HS-27A (cell line): ENCODE results near the gene TGFBR1.
"Not testable (repeated sequence)": the region's sequence is repeated elsewhere in the genome, so short reads cannot be mapped to it uniquely, and the experiment has no call there.

Experiments
- DNase-seq: peaks from one replicate; pipeline ENCODE4 v3.0.0-alpha.2; 2012; ENCODE audit warnings: low read depth, missing footprints

TGFBR1 gene

GRCh38 chr9:99189887-99190596, 85.1 kb downstream of the TGFBR1 start:
- no peak for DNase-seq

- DNase-seq: no peak
Observed at GRCh38 chr9:99190597-99191283, 85.8 kb downstream of the TGFBR1 start.

- no peak for DNase-seq
Observed at GRCh38 chr9:99192786-99193465, 88.0 kb downstream of the TGFBR1 start.

DNA sequence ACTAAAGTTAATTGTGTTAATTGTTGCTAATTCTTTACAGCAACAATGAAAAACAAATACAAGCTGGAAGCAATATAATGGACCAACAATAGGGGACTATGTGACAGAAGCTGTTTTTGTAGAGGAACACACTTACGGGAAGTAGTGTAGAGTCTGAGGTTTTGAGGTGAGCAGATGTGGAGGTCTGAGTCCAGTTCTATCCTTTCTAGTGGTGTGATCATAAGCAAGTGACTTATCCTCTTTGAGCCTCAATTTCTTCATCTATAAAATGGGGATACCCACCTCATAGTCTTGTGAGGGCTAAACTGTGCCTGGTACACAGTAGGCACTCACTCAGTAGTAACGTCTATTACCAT, 88.5 kb downstream of the TGFBR1 start:
- no peak for DNase-seq

DNA sequence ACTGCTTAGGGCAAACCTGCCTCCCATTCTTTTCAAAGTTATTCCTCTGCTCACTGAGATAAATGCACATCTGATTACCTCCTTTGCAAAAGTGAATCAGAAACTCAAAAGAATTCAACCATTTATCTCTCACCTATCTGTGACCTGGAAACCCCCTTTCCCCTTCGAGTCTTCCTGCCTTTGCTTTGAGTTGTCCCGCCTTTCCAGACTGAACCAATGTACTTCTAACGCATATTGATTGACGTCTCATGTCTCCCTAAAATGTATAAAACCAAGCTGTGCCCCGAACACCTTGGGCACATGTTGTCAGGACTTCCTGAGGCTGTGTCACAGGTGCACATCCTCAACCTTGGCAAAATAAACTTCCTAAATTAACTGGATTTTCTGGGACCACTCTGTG, 91.6 kb downstream of the TGFBR1 start:
- not testable (repeated sequence) for DNase-seq

DNA sequence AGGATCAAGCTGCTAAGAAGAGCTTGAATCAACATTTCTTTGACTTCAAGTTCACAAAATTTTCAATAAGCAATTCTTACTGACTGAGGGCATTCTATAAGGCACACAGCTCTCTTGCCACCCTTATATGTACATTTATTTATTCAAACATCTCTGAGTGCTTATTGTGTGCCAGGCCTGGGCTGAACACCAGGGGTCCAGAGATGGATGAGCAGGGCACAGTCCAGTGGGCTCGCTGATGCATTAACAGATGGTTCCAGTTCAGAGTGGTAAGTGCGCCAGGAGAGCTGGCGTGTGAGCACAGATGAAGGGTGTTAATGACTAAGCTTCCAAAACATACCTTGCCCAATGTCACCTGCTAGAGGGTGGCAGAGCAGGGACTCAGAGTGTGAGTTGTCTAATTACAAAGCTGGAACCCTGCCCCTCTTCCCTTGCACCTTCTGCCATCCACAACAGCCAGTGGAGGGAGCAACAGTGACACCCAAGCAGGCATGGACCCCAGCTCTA, 92.3 kb downstream of the TGFBR1 start:
- no peak for DNase-seq

- DNase-seq: no peak
Observed at GRCh38 chr9:99197987-99198386, 93.1 kb downstream of the TGFBR1 start.

DNA sequence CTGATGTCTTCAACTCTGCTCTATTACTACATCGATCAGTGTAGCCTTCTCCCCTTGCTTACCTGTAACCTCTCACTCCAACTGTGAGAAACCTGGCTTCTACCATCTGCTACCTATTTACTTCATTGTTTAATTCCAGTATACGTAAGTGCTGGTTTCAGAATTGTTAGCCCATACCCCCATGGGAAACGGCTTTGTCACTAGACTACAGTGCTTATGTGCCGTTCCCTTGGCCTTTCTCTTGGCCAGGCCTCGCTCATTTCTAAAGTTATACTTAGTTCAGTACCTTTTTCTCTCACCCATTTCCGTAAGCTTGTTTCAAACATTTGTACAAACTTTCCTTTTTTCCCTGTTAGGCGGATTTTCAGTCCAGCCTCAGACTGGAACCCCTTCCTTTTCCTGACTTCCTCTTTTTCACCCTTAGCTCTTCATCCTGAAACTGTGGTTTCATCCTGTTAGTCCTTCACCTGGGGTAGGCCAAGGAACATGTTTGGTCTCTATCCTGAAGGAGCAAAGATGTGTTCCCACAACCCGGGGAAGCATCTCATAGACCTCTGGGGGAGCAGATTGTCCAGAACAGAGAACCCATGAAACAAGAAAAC, 95.1 kb downstream of the TGFBR1 start:
- DNase-seq: no peak

DNA sequence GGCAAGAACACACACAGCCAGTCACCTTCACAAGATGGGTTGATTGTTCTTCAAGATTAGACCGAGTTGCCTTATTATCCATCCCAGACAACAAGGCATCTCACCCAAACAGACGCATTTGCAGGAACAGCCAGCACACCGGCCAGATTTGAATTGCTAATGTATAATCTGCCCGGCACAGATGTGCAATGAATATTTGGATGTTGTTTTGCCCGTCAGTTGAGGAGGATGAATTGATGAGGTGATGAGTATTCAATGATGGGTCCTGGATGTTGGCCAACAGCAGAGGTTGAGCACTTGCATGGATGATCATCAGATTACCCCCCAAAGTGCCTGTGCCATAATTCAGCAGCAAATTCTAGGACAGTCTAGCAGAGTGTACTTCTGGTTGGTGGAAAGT, 96.7 kb downstream of the TGFBR1 start:
- DNase-seq: no peak
